ENCODE data around the gene HCLS1.

GRCh38 chr3:121654493-121655385 lies 6.0 kb downstream of the HCLS1 start:
- no peak for TF ChIP-seq CTCF (IDR thresholded peaks at IDR 0.05; ENCODE audit: low read length)
- no peak for TF ChIP-seq EZH2 (IDR thresholded peaks at IDR 0.05; ENCODE audit: borderline replicate concordance, low read length)

Measured in OCI-LY1 (cell line).